NCI-H2196 treated with DMSO at 0.1 percent for 48 hours (cell line): Measurements from ENCODE around the gene MRPL22.
"Not testable (repeated sequence)": the region's sequence is repeated elsewhere in the genome, so short reads cannot be mapped to it uniquely, and the experiment has no call there.

Experiments
- DNase-seq: peaks from one replicate; lab custom pipeline; 2025; ENCODE audit not compliant: unreplicated experiment; lab: John Stamatoyannopoulos, UW

Gene MRPL22

GRCh38 chr5:154940772-154941620 is at the start of gene MRPL22:
Gene MRPL22 (plus strand): TSS chr5:154941073. CDS start chr5:154941111, 38 bp downstream.
- DNase-seq, result peak; percentile 91

- DNase-seq, result no peak
These were observed 48.5 kb upstream of the MRPL22 start for GRCh38 chr5:154892369-154892771.

GRCh38 chr5:154893381-154893780 is 47.5 kb upstream of the MRPL22 start:
- no peak for DNase-seq

- no peak for DNase-seq
These were observed 45.0 kb upstream of the MRPL22 start for GRCh38 chr5:154895606-154896561.

GRCh38 chr5:154896562-154897165 is 44.2 kb upstream of the MRPL22 start:
- no peak for DNase-seq

- DNase-seq, result no peak
These were observed 42.7 kb upstream of the MRPL22 start for GRCh38 chr5:154898210-154898609.

- no peak for DNase-seq
These were observed 41.6 kb upstream of the MRPL22 start for GRCh38 chr5:154899151-154899816.

- no peak for DNase-seq
These were observed 40.8 kb upstream of the MRPL22 start for GRCh38 chr5:154900066-154900465.

GRCh38 chr5:154901276-154901675 is 39.6 kb upstream of the MRPL22 start:
- DNase-seq, result no peak

GRCh38 chr5:154901913-154902312 is 39.0 kb upstream of the MRPL22 start:
- no peak for DNase-seq

- not testable (repeated sequence) for DNase-seq
These were observed 35.3 kb upstream of the MRPL22 start for GRCh38 chr5:154905601-154906000.

GRCh38 chr5:154916874-154917273 is 24.0 kb upstream of the MRPL22 start:
- no peak for DNase-seq

- no peak for DNase-seq
These were observed 23.1 kb upstream of the MRPL22 start for GRCh38 chr5:154917757-154918156.

GRCh38 chr5:154923441-154924430 is 17.1 kb upstream of the MRPL22 start:
- DNase-seq, result no peak

GRCh38 chr5:154933537-154933936 is 7.3 kb upstream of the MRPL22 start:
- no peak for DNase-seq

- DNase-seq, result no peak
These were observed 6.0 kb upstream of the MRPL22 start for GRCh38 chr5:154934881-154935280.

GRCh38 chr5:154937186-154937717 is 3.6 kb upstream of the MRPL22 start:
- DNase-seq, result no peak

GRCh38 chr5:154937718-154938466 is 3.0 kb upstream of the MRPL22 start, which contains the start of gene GEMIN5:
Gene GEMIN5 (minus strand): TSS chr5:154938211. CDS start chr5:154938133, 78 bp downstream.
- DNase-seq, result peak; percentile 81
